ENCODE measurements around the gene HCN2.

- TF ChIP-seq POLR2AphosphoS5 (IDR thresholded peaks at IDR 0.05; ENCODE audit: insufficient read depth in 1 of 2, low read depth in 1 of 2) (no peak), CTCF (IDR thresholded peaks at IDR 0.05) (no peak)
Observed at GRCh38 chr19:660793-661426, 71.2 kb downstream of the HCN2 start.

Measured in vagina (tissue), 2 donors.